Caki2 (cell line): ENCODE measurements around the gene NBPF15. TPM values are rescaled to one million over a fixed set of nuclear protein-coding genes. Genes with fewer than 3 reads are reported as not detected.
"Not testable (repeated sequence)": the region's sequence is repeated elsewhere in the genome, so short reads cannot be mapped to it uniquely, and the experiment has no call there.

Experiments
- DNase-seq: peaks from one replicate; pipeline ENCODE4 v3.0.0-alpha.2; 2015; ENCODE audit warnings: low read depth
- in situ Hi-C: cut with HindIII; loops from 2 replicates; pipeline ENCODE4 v1.10.0; 2016; ENCODE audit warnings: low sequenced_read_pairs, low pct_unique_long_range_greater_than_20kb, mixed read lengths
- total RNA-seq: library from RNA; depleted of rRNA; stranded (reverse); fragments of >200 nt; shearing (Covaris generic); gene quantifications from 2 replicates; pipeline ENCODE4 v1.2.3, GENCODE V29; 2014; ENCODE audit warnings: low replicate concordance; rRNA removed

Gene NBPF15
- total RNA-seq, 1 experiment from 2014 or later = 14.5 TPM

- in situ Hi-C loops, DNase-seq: not testable (repeated sequence)
Observed at GRCh38 chr1:144402807-144403206, 58.7 kb downstream of the NBPF15 start.

GRCh38 chr1:144371651-144372050, 89.8 kb downstream of the NBPF15 start:
- in situ Hi-C loops, DNase-seq: not testable (repeated sequence)

Other genes with a start within 250 kb of the NBPF15 start
- gene PPIAL4E, start 88.0 kb downstream of the NBPF15 start, total RNA-seq = not detected in 2 replicates
- not detected in 2 replicates for gene PPIAL4F, start 131.2 kb upstream of the NBPF15 start, total RNA-seq